Measurements from ENCODE around the gene GNG8. TPM values are rescaled to one million over a fixed set of nuclear protein-coding genes. Genes with fewer than 3 reads are reported as not detected.
A peak's percentile ranks its signal among the peaks of the same experiment; 100 is the strongest.

GNG8 gene
- total and polyA plus RNA-seq, 10 of the 15 experiments (the other 5 are each of a cell fraction or from before 2014, with no cell fraction given): 1.2 to 6.6 (median 2.7) TPM; not detected in 6

DNA sequence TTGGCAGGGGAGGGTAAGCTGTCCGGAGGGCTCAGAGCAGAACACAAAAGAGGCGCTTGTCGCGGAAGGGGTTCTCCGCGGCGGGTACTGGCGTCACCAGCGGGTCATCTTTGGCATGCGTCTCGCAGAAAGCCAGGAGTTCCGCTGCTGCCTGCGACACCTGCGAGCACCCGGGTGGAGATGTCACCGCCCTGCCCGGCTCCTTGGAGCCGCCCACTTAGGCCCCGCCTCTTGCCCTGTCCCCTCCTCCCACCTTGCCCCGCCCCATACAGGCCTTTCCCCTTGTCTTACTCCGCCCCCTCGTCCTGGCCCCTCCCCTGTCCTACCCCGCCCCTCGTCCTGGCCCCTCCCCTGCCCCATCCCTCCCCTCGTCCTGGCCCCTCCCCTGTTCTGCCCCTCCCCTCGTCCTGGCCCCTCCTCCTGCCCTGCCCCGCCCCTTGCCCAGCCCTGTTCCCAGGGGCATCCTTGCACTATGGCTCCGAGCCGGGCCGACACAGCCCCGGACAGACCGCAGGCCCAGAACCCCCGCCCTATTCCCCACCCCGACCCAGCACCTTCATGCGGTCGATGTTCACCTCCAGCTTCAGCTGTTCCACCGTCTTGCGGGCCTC, 1.9 kb downstream of the GNG8 start (continued):
- TF ChIP-seq HSF1 (IDR thresholded peaks at IDR 0.05; ENCODE audit: low read depth, low read length): no peak
- TF ChIP-seq CREB1 (IDR thresholded peaks at IDR 0.05; ENCODE audit: low read depth): peak; percentile 23; the same call in 1 of the 2 replicates
- 0 out of 2 replicates have a peak, but pooled peaks have one; percentile 21 for TF ChIP-seq BACH1 (IDR thresholded peaks at IDR 0.05; ENCODE audit: borderline replicate concordance)
- TF ChIP-seq, protein P1, sequence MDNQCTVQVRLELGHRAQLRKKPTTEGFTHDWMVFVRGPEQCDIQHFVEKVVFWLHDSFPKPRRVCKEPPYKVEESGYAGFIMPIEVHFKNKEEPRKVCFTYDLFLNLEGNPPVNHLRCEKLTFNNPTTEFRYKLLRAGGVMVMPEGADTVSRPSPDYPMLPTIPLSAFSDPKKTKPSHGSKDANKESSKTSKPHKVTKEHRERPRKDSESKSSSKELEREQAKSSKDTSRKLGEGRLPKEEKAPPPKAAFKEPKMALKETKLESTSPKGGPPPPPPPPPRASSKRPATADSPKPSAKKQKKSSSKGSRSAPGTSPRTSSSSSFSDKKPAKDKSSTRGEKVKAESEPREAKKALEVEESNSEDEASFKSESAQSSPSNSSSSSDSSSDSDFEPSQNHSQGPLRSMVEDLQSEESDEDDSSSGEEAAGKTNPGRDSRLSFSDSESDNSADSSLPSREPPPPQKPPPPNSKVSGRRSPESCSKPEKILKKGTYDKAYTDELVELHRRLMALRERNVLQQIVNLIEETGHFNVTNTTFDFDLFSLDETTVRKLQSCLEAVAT (IDR thresholded peaks at IDR 0.05): no peak
- no peak for TF ChIP-seq CHD4 (IDR thresholded peaks at IDR 0.05)
- TF ChIP-seq IKZF2 (IDR thresholded peaks at IDR 0.05): no peak
- no peak for TF ChIP-seq SKIL (IDR thresholded peaks at IDR 0.05; ENCODE audit: low read depth, poor library complexity, severe bottlenecking)
- TF ChIP-seq BMI1 (IDR thresholded peaks at IDR 0.05; ENCODE audit: borderline replicate concordance): no peak
- TF ChIP-seq LARP7 (IDR thresholded peaks at IDR 0.05): no peak
- no peak for TF ChIP-seq ZNF384 (IDR thresholded peaks at IDR 0.05; ENCODE audit: borderline replicate concordance, low read depth, low read length)
- TF ChIP-seq ZBTB11 (CRISPR knock-in tag; IDR thresholded peaks at IDR 0.05): no peak
- TF ChIP-seq ETV6 (conservative IDR thresholded peaks at IDR 0.05 in 1 of 2, IDR thresholded peaks at IDR 0.05 in 1 of 2; ENCODE audit: borderline replicate concordance in 1 of 2, low read depth in 1 of 2): no peak
- no peak for TF ChIP-seq ZNF687 (IDR thresholded peaks at IDR 0.05)
- TF ChIP-seq NR2F1 (conservative IDR thresholded peaks at IDR 0.05): 0 out of 2 replicates have a peak, but pooled peaks have one; percentile 23
